ENCODE data around the gene ITIH2.

DNA sequence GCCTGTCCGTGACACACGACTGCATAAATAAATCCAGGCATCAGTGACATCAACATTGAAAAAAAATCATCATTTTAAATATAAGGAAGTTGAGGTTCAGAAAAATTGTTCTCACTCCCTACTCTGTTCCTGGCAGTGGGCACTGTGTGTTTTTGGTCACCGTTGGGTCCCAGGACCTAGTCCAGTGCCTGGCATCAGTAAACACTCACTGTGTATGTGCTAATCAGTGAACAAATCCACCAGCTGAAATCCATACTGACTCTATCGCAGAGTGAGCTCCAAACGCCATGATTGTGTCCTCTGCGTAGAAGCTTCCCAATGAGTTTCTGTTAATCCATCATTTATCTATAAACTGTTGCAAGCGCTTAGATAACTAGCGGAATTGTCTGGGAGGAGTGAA, 41.2 kb downstream of the ITIH2 start:
- TF ChIP-seq, protein P1, sequence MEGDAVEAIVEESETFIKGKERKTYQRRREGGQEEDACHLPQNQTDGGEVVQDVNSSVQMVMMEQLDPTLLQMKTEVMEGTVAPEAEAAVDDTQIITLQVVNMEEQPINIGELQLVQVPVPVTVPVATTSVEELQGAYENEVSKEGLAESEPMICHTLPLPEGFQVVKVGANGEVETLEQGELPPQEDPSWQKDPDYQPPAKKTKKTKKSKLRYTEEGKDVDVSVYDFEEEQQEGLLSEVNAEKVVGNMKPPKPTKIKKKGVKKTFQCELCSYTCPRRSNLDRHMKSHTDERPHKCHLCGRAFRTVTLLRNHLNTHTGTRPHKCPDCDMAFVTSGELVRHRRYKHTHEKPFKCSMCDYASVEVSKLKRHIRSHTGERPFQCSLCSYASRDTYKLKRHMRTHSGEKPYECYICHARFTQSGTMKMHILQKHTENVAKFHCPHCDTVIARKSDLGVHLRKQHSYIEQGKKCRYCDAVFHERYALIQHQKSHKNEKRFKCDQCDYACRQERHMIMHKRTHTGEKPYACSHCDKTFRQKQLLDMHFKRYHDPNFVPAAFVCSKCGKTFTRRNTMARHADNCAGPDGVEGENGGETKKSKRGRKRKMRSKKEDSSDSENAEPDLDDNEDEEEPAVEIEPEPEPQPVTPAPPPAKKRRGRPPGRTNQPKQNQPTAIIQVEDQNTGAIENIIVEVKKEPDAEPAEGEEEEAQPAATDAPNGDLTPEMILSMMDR (IDR thresholded peaks at IDR 0.05; ENCODE audit: insufficient read depth, low read length, poor library complexity, severe bottlenecking) = no peak
- TF ChIP-seq EZH2phosphoT487 (conservative IDR thresholded peaks at IDR 0.05; ENCODE audit: low read length) = no peak
